HepG2 (cell line): Measurements from ENCODE around the gene ABAT. TPM values are rescaled to one million over a fixed set of nuclear protein-coding genes. Genes with fewer than 3 reads are reported as not detected.

Experiments used
- BORCS8-MEF2B ChIP-seq: sonication (generic); formaldehyde crosslinking; IDR thresholded peaks from 2 replicates; pipeline ENCODE4 v1.8.0; 2022; ENCODE audit warnings: mild to moderate bottlenecking, missing genetic modification reagents
- KLF12 ChIP-seq: sonication (generic); formaldehyde crosslinking; IDR thresholded peaks from 2 replicates; pipeline ENCODE4 v1.4.0; 2020; ENCODE audit warnings: missing genetic modification reagents, borderline replicate concordance
- MED1 ChIP-seq: sonication (generic); formaldehyde crosslinking; IDR thresholded peaks from 2 replicates; pipeline ENCODE4 v1.4.0; 2020; ENCODE audit warnings: missing genetic modification reagents
- PRMT3 ChIP-seq: sonication (generic); formaldehyde crosslinking; IDR thresholded peaks from 2 replicates; pipeline ENCODE4 v1.8.1; 2022; ENCODE audit warnings: low read depth, mild to moderate bottlenecking, moderate library complexity, missing genetic modification reagents, borderline replicate concordance
- SMARCC2 ChIP-seq: fragments of 450-650 bp; IDR thresholded peaks from 2 replicates; pipeline ENCODE4 v1.6.1; 2017; ENCODE audit warnings: antibody characterized with exemption, mild to moderate bottlenecking
- TEAD3 ChIP-seq: optimal IDR thresholded peaks from 2 replicates; pipeline ENCODE3; 2016; ENCODE audit warnings: borderline replicate concordance
- U2AF1 ChIP-seq: fragments of 200-400 bp; formaldehyde crosslinking; optimal IDR thresholded peaks from 2 replicates; pipeline ENCODE3; 2017; ENCODE audit warnings: mild to moderate bottlenecking, low read depth, low read length
- YY1 ChIP-seq: IDR thresholded peaks from 2 replicates; pipeline ENCODE4 v1.6.1; 2011; ENCODE audit warnings: low read length, low read depth, moderate library complexity, mild to moderate bottlenecking; ENCODE audit not compliant: insufficient read depth, insufficient replicate concordance
- ZFP82 ChIP-seq: sonication (generic); formaldehyde crosslinking; IDR thresholded peaks from 2 replicates; pipeline ENCODE4 v1.5.1; 2020; ENCODE audit warnings: mild to moderate bottlenecking, missing genetic modification reagents, borderline replicate concordance
- ZIK1 ChIP-seq: sonication (generic); formaldehyde crosslinking; IDR thresholded peaks from 2 replicates; pipeline ENCODE4 v1.5.0; 2020; ENCODE audit warnings: mild to moderate bottlenecking, low read depth, missing genetic modification reagents, borderline replicate concordance
- ZNF501 ChIP-seq: sonication (generic); formaldehyde crosslinking; IDR thresholded peaks from 2 replicates; pipeline ENCODE4 v1.5.1; 2020; ENCODE audit warnings: mild to moderate bottlenecking, moderate library complexity, missing genetic modification reagents
- ZNF557 ChIP-seq: sonication (generic); formaldehyde crosslinking; IDR thresholded peaks from 2 replicates; pipeline ENCODE4 v1.4.0; 2020; ENCODE audit warnings: missing genetic modification reagents
- ZNF703 ChIP-seq: sonication (generic); formaldehyde crosslinking; IDR thresholded peaks from 2 replicates; pipeline ENCODE4 v1.5.1; 2020; ENCODE audit warnings: missing genetic modification reagents, mild to moderate bottlenecking, moderate library complexity, borderline replicate concordance
- polyA plus RNA-seq, 8 experiments: library from polyadenylated mRNA; depleted of rRNA in 3 of 8; stranded (reverse) in 7 of 8; unstranded in 1 of 8; fragments of >200 nt; fragmentation: Illumina TruSeq in 4 of 8; extraction: Trizol in 4 of 8; gene quantifications; 2 replicates each; pipeline versions ENCODE4 v1.2.1 to v1.2.3, GENCODE V29; 2011 to 2016; ENCODE audit warnings: low read depth in 4 of 8, missing spikeins in 1 of 8, mixed read lengths in 1 of 8; ENCODE audit not compliant: insufficient read depth in 1 of 8
- total RNA-seq, 5 experiments: library from RNA; depleted of rRNA; stranded (reverse); fragments of >200 nt; fragmentation: Illumina TruSeq; extraction: Trizol; gene quantifications; 2 replicates each; pipeline ENCODE4 v1.2.3, GENCODE V29; 2016; ENCODE audit warnings: low read depth in 1 of 5
- TF ChIP-seq, protein P1 (sequence below): sonication (generic); formaldehyde crosslinking; IDR thresholded peaks from 2 replicates; pipeline ENCODE4 v1.8.1; 2023; ENCODE audit warnings: mild to moderate bottlenecking, inconsistent platforms, moderate library complexity, missing genetic modification reagents, borderline replicate concordance
- TF ChIP-seq, protein P2 (sequence below): sonication (generic); formaldehyde crosslinking; IDR thresholded peaks from 2 replicates; pipeline ENCODE4 v1.9.0; 2021; ENCODE audit warnings: missing genetic modification reagents, borderline replicate concordance
- TF ChIP-seq, protein P3 (sequence below): sonication (generic); formaldehyde crosslinking; IDR thresholded peaks from 2 replicates; pipeline ENCODE4 v1.4.0; 2020; ENCODE audit warnings: mild to moderate bottlenecking, missing genetic modification reagents

Gene ABAT
- total and polyA plus RNA-seq, 2 of the 13 experiments (the other 11 are each of a cell fraction or from before 2014, with no cell fraction given) = 47.6 to 97.3 TPM

DNA sequence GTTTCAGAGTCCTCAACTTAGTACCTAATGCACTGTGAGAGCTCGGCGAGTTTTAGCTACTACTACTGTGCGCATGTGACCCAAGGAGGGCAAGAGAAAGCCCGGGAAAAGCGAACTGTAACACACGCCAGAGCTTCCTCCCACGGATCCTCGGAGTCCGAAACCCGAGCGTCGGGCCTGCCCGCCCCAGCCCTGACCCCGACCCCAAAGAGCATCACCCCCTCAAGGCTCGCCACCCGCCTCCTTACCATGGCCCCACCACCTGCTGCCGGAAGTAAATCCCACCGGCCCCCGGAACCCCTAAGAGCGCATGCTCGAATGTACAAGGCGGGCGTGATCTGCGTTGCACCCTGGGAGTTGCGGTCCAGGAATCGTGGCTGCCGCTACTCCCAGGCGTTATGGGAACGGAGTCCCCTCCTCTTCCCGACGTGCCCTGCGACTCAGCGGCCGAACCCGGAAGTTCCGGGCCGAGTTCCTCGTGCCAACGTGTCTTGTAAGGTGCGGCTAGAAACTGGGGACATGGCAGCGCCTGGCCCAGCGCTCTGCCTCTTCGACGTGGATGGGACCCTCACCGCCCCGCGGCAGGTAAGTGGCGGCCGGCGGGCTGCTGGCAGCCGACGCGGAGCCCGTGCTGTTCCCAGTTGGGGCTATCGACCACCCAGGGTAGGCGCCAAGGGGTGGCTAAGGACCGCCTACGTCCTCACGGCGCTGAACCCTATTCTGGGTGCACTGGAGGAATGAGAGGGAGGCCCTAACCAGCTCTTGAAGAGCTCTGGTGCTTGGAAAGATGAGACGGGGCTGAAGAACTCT is 123.2 kb downstream of the ABAT start, which contains the start of the genes PMM2 and TMEM186 (continued):
- TF ChIP-seq, protein P1, sequence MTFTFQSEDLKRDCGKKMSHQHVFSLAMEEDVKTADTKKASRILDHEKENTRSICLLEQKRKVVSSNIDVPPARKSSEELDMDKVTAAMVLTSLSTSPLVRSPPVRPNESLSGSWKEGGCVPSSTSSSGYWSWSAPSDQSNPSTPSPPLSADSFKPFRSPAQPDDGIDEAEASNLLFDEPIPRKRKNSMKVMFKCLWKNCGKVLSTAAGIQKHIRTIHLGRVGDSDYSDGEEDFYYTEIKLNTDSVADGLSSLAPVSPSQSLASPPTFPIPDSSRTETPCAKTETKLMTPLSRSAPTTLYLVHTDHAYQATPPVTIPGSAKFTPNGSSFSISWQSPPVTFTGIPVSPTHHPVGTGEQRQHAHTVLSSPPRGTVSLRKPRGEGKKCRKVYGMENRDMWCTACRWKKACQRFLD (CRISPR knock-in tag) = peak; percentile 99; the same call in 1 of the 2 replicates
- TF ChIP-seq, protein P2, sequence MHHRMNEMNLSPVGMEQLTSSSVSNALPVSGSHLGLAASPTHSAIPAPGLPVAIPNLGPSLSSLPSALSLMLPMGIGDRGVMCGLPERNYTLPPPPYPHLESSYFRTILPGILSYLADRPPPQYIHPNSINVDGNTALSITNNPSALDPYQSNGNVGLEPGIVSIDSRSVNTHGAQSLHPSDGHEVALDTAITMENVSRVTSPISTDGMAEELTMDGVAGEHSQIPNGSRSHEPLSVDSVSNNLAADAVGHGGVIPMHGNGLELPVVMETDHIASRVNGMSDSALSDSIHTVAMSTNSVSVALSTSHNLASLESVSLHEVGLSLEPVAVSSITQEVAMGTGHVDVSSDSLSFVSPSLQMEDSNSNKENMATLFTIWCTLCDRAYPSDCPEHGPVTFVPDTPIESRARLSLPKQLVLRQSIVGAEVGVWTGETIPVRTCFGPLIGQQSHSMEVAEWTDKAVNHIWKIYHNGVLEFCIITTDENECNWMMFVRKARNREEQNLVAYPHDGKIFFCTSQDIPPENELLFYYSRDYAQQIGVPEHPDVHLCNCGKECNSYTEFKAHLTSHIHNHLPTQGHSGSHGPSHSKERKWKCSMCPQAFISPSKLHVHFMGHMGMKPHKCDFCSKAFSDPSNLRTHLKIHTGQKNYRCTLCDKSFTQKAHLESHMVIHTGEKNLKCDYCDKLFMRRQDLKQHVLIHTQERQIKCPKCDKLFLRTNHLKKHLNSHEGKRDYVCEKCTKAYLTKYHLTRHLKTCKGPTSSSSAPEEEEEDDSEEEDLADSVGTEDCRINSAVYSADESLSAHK = peak; percentile 36; the same call in 1 of the 2 replicates
- TF ChIP-seq ZNF501 (CRISPR knock-in tag) (peak; percentile 100), YY1 (peak; percentile 86), SMARCC2 (no peak), MED1 (peak; percentile 95), TEAD3 (CRISPR knock-in tag) (peak; percentile 90), ZFP82 (peak; percentile 97), ZNF703 (CRISPR knock-in tag) (no peak; the same call in 1 of the 2 replicates), KLF12 (CRISPR knock-in tag) (0 out of 2 replicates have a peak, but pooled peaks have one; percentile 95), PRMT3 (CRISPR knock-in tag) (no peak), ZNF557 (peak; percentile 98), U2AF1 (peak; percentile 99), BORCS8-MEF2B (peak; percentile 99), ZIK1 (peak; percentile 98)
- TF ChIP-seq, protein P3, sequence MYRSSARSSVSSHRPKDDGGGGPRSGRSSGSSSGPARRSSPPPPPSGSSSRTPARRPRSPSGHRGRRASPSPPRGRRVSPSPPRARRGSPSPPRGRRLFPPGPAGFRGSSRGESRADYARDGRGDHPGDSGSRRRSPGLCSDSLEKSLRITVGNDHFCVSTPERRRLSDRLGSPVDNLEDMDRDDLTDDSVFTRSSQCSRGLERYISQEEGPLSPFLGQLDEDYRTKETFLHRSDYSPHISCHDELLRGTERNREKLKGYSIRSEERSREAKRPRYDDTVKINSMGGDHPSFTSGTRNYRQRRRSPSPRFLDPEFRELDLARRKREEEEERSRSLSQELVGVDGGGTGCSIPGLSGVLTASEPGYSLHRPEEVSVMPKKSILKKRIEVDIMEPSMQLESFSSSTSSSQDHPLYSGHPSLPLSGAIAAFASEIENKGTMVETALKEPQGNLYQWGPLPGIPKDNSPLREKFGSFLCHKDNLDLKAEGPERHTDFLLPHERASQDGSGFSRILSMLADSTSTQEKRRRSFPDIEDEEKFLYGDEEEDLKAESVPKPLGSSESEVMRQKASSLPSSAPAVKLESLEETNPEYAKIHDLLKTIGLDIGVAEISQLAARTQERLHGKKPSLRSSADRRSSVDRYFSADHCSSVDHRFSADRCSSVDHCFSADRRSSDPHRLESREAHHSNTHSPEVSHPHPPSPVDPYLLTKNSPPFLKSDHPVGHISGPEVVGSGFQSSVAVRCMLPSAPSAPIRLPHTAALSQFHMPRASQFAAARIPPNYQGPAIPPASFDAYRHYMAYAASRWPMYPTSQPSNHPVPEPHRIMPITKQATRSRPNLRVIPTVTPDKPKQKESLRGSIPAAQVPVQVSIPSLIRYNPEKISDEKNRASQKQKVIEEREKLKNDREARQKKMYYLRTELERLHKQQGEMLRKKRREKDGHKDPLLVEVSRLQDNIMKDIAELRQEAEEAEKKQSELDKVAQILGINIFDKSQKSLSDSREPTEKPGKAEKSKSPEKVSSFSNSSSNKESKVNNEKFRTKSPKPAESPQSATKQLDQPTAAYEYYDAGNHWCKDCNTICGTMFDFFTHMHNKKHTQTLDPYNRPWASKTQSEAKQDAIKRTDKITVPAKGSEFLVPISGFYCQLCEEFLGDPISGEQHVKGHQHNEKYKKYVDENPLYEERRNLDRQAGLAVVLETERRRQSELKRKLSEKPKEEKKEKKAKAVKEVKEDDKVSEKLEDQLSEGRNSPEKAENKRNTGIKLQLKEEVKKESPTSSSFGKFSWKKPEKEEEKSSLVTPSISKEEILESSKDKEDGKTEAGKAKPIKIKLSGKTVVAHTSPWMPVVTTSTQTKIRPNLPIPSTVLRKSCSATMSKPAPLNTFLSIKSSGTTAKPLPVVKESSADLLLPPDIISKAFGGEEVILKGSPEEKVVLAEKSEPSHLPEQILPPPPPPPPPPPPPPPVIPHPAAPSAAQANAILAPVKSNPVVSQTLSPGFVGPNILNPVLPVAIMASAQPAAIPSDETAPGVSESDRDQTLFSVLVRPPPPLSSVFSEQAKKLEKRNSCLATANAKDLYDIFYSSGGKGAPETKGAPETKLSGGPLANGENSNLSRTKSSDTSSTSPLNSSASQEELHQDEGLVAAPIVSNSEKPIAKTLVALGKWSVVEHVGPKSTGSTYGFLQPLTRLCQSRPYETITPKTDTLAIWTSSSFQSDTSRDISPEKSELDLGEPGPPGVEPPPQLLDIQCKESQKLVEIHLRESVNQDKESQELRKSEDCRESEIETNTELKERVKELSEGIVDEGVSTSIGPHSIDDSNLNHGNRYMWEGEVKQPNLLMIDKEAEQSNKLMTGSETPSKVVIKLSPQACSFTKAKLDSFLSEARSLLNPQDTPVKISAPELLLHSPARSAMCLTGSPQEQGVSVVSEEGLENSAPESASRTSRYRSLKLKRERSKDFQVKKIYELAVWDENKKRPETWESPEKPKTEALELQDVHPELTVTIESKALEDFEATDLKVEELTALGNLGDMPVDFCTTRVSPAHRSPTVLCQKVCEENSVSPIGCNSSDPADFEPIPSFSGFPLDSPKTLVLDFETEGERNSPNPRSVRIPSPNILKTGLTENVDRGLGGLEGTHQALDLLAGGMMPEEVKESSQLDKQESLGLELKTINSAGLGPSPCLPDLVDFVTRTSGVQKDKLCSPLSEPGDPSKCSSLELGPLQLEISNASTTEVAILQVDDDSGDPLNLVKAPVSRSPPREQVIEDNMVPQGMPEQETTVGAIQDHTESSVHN (CRISPR knock-in tag) = peak; percentile 96
